OCI-LY7 (cell line): ENCODE measurements around the gene CD81. TPM values are rescaled to one million over a fixed set of nuclear protein-coding genes. Genes with fewer than 3 reads are reported as not detected.

Experiments
- BruUV-seq: library from RNA; stranded (reverse); fragments of 400-500 nt; replicated peaks from 2 replicates; lab custom pipeline; 2021; lab: Mats Ljungman, UMichigan
- CTCF ChIA-PET: fragments of 300-600 bp; sonication (Branson Sonifier 250); formaldehyde crosslinking; loops from one replicate; lab custom pipeline; 2022; ENCODE audit warnings: antibody characterized with exemption; ENCODE audit not compliant: unreplicated experiment; lab: Charles Lee
- POLR2A ChIA-PET: fragments of 300-600 bp; sonication (Branson Sonifier 250); formaldehyde crosslinking; loops from one replicate; lab custom pipeline; 2022; ENCODE audit warnings: antibody characterized with exemption; lab: Charles Lee
- DNase-seq: peaks from one replicate; pipeline ENCODE4 v3.0.0-alpha.2; 2015; ENCODE audit warnings: low spot score
- H2AFZ ChIP-seq: fragments of 200-600 bp; sonication (generic), shearing (Covaris generic); 2 replicates; pipeline ENCODE4 v1.6.1; 2014; ENCODE audit warnings: mild to moderate bottlenecking, antibody characterized with exemption, low read length, moderate library complexity
- H3K27ac ChIP-seq: fragments of 200-600 bp; sonication (generic); 2 replicates; pipeline ENCODE4 v1.5.1; 2014; ENCODE audit warnings: mixed run types, low read depth, mild to moderate bottlenecking, moderate library complexity, low read length, inconsistent platforms; ENCODE audit not compliant: poor library complexity, severe bottlenecking
- H3K36me3 ChIP-seq: fragments of 200-600 bp; sonication (generic); 2 replicates; pipeline ENCODE4 v1.6.1; 2014; ENCODE audit warnings: mild to moderate bottlenecking, antibody characterized with exemption, low read length, moderate library complexity, mixed read lengths; ENCODE audit not compliant: insufficient read depth
- H3K4me1 ChIP-seq: fragments of 200-600 bp; sonication (generic); 2 replicates; pipeline ENCODE4 v1.5.1; 2014; ENCODE audit warnings: mild to moderate bottlenecking, low read length; ENCODE audit not compliant: insufficient read depth, poor library complexity, severe bottlenecking
- H3K4me2 ChIP-seq: fragments of 200-600 bp; sonication (generic); 2 replicates; pipeline ENCODE4 v1.6.1; 2014; ENCODE audit warnings: mild to moderate bottlenecking, low read length
- H3K4me3 ChIP-seq: fragments of 200-600 bp; sonication (generic); 2 replicates; pipeline ENCODE4 v1.5.1; 2014; ENCODE audit warnings: mild to moderate bottlenecking, low read depth, low read length; ENCODE audit not compliant: poor library complexity, severe bottlenecking
- H3K79me2 ChIP-seq: fragments of 200-600 bp; sonication (generic); 2 replicates; pipeline ENCODE4 v1.6.1; 2016; ENCODE audit warnings: low read depth, mild to moderate bottlenecking, low read length, moderate library complexity, mixed read lengths; ENCODE audit not compliant: insufficient read depth
- H3K9me2 ChIP-seq: fragments of 200-600 bp; sonication (generic); 2 replicates; pipeline ENCODE4 v1.6.1; 2016; ENCODE audit warnings: mild to moderate bottlenecking, low read length, mixed read lengths; ENCODE audit not compliant: insufficient read depth
- H3K9me3 ChIP-seq: fragments of 200-600 bp; sonication (generic); 2 replicates; pipeline ENCODE4 v1.6.1; 2014; ENCODE audit warnings: mild to moderate bottlenecking, mixed run types, low read length, mixed read lengths
- H4K20me1 ChIP-seq: fragments of 200-600 bp; sonication (generic); 2 replicates; pipeline ENCODE4 v1.6.1; 2014; ENCODE audit warnings: mild to moderate bottlenecking, antibody characterized with exemption, low read length, moderate library complexity, mixed read lengths; ENCODE audit not compliant: insufficient read depth
- CTCF ChIP-seq: fragments of 200-600 bp; sonication (generic); conservative IDR thresholded peaks from 2 replicates; pipeline ENCODE4 v1.5.1; 2014; ENCODE audit warnings: mild to moderate bottlenecking, antibody characterized with exemption, low read length, moderate library complexity, mixed read lengths
- EZH2phosphoT487 ChIP-seq: fragments of 200-600 bp; sonication (generic); IDR thresholded peaks from 2 replicates; pipeline ENCODE4 v1.6.1; 2018; ENCODE audit warnings: low read depth, borderline replicate concordance, mild to moderate bottlenecking, mixed run types, antibody characterized with exemption, low read length, moderate library complexity, mixed read lengths
- intact Hi-C: fragments of 100-400 bp; cut with micrococcal nuclease; formaldehyde crosslinking; loops from one replicate; pipeline ENCODE4 v1.10.0; 2022; ENCODE audit not compliant: unreplicated experiment
- total RNA-seq, 2 experiments: library from RNA; depleted of rRNA in 1 of 2; stranded (reverse); fragments of >200 nt in 1 of 2; shearing (Covaris generic) in 1 of 2; gene quantifications; 2 replicates each; pipeline ENCODE4 v1.2.3, GENCODE V29; 2014 to 2022

The CD81 gene
- total RNA-seq, 2 experiments from 2014 or later = 290 to 343 TPM

- CTCF ChIA-PET = interaction anchor here (4.7 kb wide), 1 partner anchor 114 kb away, joined by 44 read pairs; no protein-coding TSS in a partner anchor
- TF ChIP-seq CTCF = peak; percentile 90
- TF ChIP-seq EZH2phosphoT487 = no peak
- Histone ChIP-seq H3K4me3 (no peak overlapping the region), H3K4me2 (no peak overlapping the region), H3K79me2 (no peaks in the 10 kb centered on the region), H3K36me3 (no peaks in the 10 kb centered on the region), H3K9me3 (no peaks in the 10 kb centered on the region), H4K20me1 (no peaks in the 10 kb centered on the region), H2AFZ (no peak overlapping the region), H3K9me2 (no peaks in the 10 kb centered on the region), H3K4me1 (no peaks in the 10 kb centered on the region), H3K27ac (no peak overlapping the region)
- intact Hi-C loops = loop anchor here (1.0 kb wide), 3 partner anchors 20 to 223 kb away; partner anchors contain the start of gene TSSC4
- POLR2A ChIA-PET = interaction anchor here (0.7 kb wide), 2 partner anchors 123 to 578 kb away, joined by 3 to 6 read pairs; no protein-coding TSS in a partner anchor
- BruUV-seq = no TSS peak
- peak; percentile 79 for DNase-seq
Measured at GRCh38 chr11:2419638-2420501, 42.8 kb downstream of the CD81 start.

GRCh38 chr11:2420502-2421225 is 43.6 kb downstream of the CD81 start:
- H3K36me3 ChIP-seq = no peaks in the 10 kb centered on the region
- no peaks in the 10 kb centered on the region for H3K9me3 ChIP-seq
- H3K4me3 ChIP-seq = no peak overlapping the region
- H3K27ac ChIP-seq = no peak overlapping the region
- H2AFZ ChIP-seq = no peak overlapping the region
- POLR2A ChIA-PET = no interaction called here
- no peak overlapping the region for H3K4me2 ChIP-seq
- no peaks in the 10 kb centered on the region for H3K9me2 ChIP-seq
- CTCF ChIA-PET = interaction anchor here (0.6 to 4.7 kb wide), 4 partner anchors 58 to 482 kb away, joined by 3 to 44 read pairs (median 5); a partner anchor contains a TSS
- DNase-seq = peak; percentile 77
- H3K79me2 ChIP-seq = no peaks in the 10 kb centered on the region
- no peaks in the 10 kb centered on the region for H3K4me1 ChIP-seq
- H4K20me1 ChIP-seq = no peaks in the 10 kb centered on the region
- no peak for TF ChIP-seq EZH2phosphoT487
- TF ChIP-seq CTCF = peak; percentile 83
- intact Hi-C loops = loop anchor here (1.0 kb wide), 1 partner anchor 20 kb away; the partner anchor contains the start of gene TSSC4
- BruUV-seq = no TSS peak
